ENCODE measurements around the gene PDHA1. TPM values are rescaled to one million over a fixed set of nuclear protein-coding genes. Genes with fewer than 3 reads are reported as not detected.

The PDHA1 gene
- total RNA-seq (2014; rRNA removed; shearing (Covaris generic); ENCODE audit: low replicate concordance) = 164 and 220 TPM in 2 replicates

DNA sequence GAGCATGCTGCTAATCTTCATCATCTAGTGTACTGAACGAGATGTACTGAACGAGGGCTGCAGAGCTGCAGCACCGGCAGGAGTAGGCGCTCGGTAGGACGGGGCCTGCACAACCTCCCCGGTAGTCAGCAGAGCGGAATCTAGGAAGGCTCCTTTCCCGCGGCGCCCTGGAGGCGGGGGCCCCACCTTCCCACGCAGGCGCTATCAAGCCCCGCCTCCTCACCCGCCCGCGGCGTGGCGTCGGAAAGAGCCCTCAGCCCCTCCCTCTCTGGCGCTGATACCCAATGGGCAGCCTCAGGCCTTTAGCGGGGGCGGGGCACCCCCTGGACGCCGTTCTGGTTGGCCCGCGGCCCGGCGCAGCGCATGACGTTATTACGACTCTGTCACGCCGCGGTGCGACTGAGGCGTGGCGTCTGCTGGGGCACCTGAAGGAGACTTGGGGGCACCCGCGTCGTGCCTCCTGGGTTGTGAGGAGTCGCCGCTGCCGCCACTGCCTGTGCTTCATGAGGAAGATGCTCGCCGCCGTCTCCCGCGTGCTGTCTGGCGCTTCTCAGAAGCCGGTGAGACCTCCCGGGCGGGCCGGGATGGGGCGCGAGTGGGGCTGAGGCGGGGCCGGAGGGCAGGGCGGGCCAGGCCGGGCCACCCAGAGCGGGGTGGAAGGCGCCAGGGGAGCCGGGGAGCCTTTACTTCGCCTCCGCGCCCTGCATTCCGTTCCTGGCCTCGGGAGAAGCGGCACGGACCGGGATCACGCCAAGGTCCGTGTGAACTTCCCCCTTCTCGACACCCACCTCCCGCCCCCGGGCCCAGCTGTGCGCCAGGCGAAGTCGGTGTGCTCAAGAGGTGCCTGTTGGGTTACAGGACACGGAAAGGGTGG is at the start of gene PDHA1:
Gene PDHA1, plus strand, starts transcription at position 393 of the 874 bp plus-strand sequence. Its CDS starts 111 bp downstream, at position 504.
- Histone ChIP-seq H3K9ac (ENCODE audit: low read length) (peak within 1 kb of the TSS; percentile 78), H3K79me2 (ENCODE audit: low read length) (peaks cover 44% of the 10 kb centered on the region), H3K36me3 (ENCODE audit: insufficient read depth, low read length) (no peaks in the 10 kb centered on the region), H3K27ac (ENCODE audit: low read length) (peak within 1 kb of the TSS; percentile 42; the same call in 1 of the 2 replicates), H2AFZ (ENCODE audit: low read length) (peak within 1 kb of the TSS; percentile 9; the same call in 1 of the 2 replicates), H4K20me1 (ENCODE audit: insufficient read depth, low read depth, low read length) (peaks cover 4% of the 10 kb centered on the region; the same call in 1 of the 2 replicates), H3K4me2 (ENCODE audit: low read depth, low read length, poor library complexity, severe bottlenecking) (peak within 1 kb of the TSS; percentile 72), H3K4me1 (ENCODE audit: low read length) (peaks cover 28% of the 10 kb centered on the region), H3K4me3 (ENCODE audit: low read length) (peak within 1 kb of the TSS; percentile 78), H3K9me2 (replicated peaks; ENCODE audit: insufficient read depth, low read length) (no peaks in the 10 kb centered on the region), H3K9me3 (ENCODE audit: low read length) (no peaks in the 10 kb centered on the region), H3K27me3 (ENCODE audit: low read length) (no peaks in the 10 kb centered on the region)
- peak; percentile 96 for DNase-seq

DNA sequence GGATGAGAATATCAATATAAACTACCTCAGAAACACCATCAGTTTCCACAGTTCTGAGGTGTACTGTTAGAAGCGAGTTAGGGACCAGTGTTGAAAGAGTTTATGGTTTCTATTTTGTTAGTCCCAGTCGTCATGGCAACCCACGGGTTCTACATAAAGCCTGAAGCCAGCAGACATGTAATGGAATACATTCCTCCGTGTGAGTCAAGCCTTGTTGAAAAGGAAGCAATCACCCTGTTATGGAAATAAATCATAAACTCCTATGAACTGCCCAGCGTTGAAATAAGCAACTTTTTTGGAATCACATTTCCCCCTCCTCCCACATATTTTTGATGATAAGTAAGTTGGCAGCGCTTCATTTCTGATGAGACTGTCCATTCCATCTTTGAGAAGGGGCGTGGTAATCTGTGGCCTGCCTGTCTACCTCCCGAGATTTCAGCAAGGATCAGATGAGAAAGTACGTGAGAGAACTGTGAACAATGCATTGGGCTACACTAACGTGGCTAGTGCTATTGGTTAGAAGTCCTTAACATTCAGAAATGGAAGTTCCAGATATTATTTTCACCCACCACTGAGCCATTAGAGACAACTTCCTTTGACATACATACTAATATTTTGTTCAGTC is 40.4 kb upstream of the PDHA1 start:
- H3K79me2 ChIP-seq (ENCODE audit: low read length) = no peaks in the 10 kb centered on the region
- no peak overlapping the region for H2AFZ ChIP-seq (ENCODE audit: low read length)
- no peak overlapping the region for H3K4me2 ChIP-seq (ENCODE audit: low read depth, low read length, poor library complexity, severe bottlenecking)
- 0 out of 2 replicates have a peak, but pooled peaks cover 2% of the 10 kb centered on the region for H3K27me3 ChIP-seq (ENCODE audit: low read length)
- no peaks in the 10 kb centered on the region for H3K9me2 ChIP-seq (replicated peaks; ENCODE audit: insufficient read depth, low read length)
- no peak overlapping the region for H3K27ac ChIP-seq (ENCODE audit: low read length)
- no peak overlapping the region for H3K4me3 ChIP-seq (ENCODE audit: low read length)
- H3K9me3 ChIP-seq (ENCODE audit: low read length) = no peaks in the 10 kb centered on the region
- no peaks in the 10 kb centered on the region for H3K36me3 ChIP-seq (ENCODE audit: insufficient read depth, low read length)
- no peaks in the 10 kb centered on the region for H3K4me1 ChIP-seq (ENCODE audit: low read length)
- DNase-seq = no peak
- H4K20me1 ChIP-seq (ENCODE audit: insufficient read depth, low read depth, low read length) = no peaks in the 10 kb centered on the region
- H3K9ac ChIP-seq (ENCODE audit: low read length) = no peak overlapping the region

DNA sequence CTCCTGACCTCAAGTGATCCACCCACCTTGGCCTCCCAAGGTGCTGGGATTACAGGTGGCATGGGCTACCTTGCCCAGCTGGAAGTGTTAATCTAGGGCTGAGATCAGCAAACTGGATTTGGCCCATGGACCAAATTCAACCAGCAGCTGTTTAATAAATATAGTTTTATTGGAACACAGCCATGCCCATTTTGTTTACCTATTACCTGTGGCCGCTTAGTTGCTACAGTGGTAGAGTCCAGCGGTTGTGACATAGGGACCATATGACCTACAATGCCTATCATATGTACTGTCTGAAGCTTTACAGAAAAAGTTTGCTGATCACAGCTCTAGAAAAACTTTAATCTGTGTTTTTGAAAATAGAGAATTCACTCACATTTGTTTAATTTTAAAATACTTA is 17.2 kb upstream of the PDHA1 start:
- H4K20me1 ChIP-seq (ENCODE audit: insufficient read depth, low read depth, low read length) = no peaks in the 10 kb centered on the region
- H3K9me3 ChIP-seq (ENCODE audit: low read length) = no peaks in the 10 kb centered on the region
- no peak overlapping the region for H3K9ac ChIP-seq (ENCODE audit: low read length)
- H3K27me3 ChIP-seq (ENCODE audit: low read length) = no peaks in the 10 kb centered on the region
- H3K4me1 ChIP-seq (ENCODE audit: low read length) = no peaks in the 10 kb centered on the region
- H3K9me2 ChIP-seq (replicated peaks; ENCODE audit: insufficient read depth, low read length) = no peaks in the 10 kb centered on the region
- no peak overlapping the region for H3K4me2 ChIP-seq (ENCODE audit: low read depth, low read length, poor library complexity, severe bottlenecking)
- H3K27ac ChIP-seq (ENCODE audit: low read length) = no peak overlapping the region
- no peak overlapping the region for H2AFZ ChIP-seq (ENCODE audit: low read length)
- H3K36me3 ChIP-seq (ENCODE audit: insufficient read depth, low read length) = no peaks in the 10 kb centered on the region
- no peak for DNase-seq
- H3K79me2 ChIP-seq (ENCODE audit: low read length) = no peaks in the 10 kb centered on the region
- no peak overlapping the region for H3K4me3 ChIP-seq (ENCODE audit: low read length)

DNA sequence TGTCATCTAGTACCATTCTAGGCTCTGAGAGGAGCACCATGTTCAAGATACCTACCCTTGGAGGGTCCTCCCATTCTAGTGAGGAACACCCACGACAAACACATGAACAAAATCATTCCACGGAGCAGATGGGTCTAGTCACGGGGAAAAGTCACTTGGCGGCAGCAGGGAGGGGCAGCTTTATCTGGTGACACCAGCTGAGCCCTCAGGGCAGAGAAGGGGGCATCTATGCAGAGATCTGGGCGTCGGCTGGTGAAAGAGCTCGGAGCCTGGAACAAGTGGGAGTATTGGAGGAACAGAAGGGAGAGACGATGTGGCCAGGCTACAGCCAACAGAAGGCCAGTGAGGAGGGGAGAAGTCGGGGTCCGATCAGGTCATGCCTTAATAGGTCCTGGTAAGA is 11.9 kb upstream of the PDHA1 start:
- Histone ChIP-seq H3K9me2 (replicated peaks; ENCODE audit: insufficient read depth, low read length) (no peaks in the 10 kb centered on the region), H3K9me3 (ENCODE audit: low read length) (peaks cover 4% of the 10 kb centered on the region; the same call in 1 of the 2 replicates), H3K27ac (ENCODE audit: low read length) (no peak overlapping the region), H4K20me1 (ENCODE audit: insufficient read depth, low read depth, low read length) (no peaks in the 10 kb centered on the region), H3K36me3 (ENCODE audit: insufficient read depth, low read length) (no peaks in the 10 kb centered on the region), H3K79me2 (ENCODE audit: low read length) (no peaks in the 10 kb centered on the region), H3K9ac (ENCODE audit: low read length) (no peak overlapping the region), H3K4me3 (ENCODE audit: low read length) (no peak overlapping the region), H3K4me2 (ENCODE audit: low read depth, low read length, poor library complexity, severe bottlenecking) (no peak overlapping the region), H3K4me1 (ENCODE audit: low read length) (no peaks in the 10 kb centered on the region), H2AFZ (ENCODE audit: low read length) (no peak overlapping the region), H3K27me3 (ENCODE audit: low read length) (no peaks in the 10 kb centered on the region)
- no peak for DNase-seq

DNA sequence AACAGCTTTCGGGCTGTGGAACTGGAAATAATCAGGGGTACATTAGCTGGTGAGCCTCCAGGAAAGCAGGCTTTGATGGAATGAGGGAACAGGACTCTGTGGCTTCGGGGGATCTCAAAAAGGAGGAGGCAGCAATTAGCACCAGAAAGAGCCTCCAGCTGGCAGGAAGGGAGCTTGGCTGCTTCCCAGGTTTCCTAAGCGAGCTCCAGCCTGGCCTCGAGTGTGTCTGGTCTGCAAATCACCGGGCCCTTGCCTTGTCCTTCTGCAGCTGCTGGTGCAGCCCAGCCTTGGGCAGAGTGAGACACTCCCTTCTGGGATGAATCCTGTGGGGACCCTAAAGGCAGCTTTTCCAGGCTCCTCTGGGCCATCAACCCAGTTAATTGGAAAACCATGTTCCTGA is 10.7 kb upstream of the PDHA1 start:
- Histone ChIP-seq H3K27me3 (ENCODE audit: low read length) (no peaks in the 10 kb centered on the region), H3K27ac (ENCODE audit: low read length) (no peak overlapping the region), H3K4me3 (ENCODE audit: low read length) (no peak overlapping the region), H2AFZ (ENCODE audit: low read length) (no peak overlapping the region), H3K9me2 (replicated peaks; ENCODE audit: insufficient read depth, low read length) (no peaks in the 10 kb centered on the region), H4K20me1 (ENCODE audit: insufficient read depth, low read depth, low read length) (no peaks in the 10 kb centered on the region), H3K9me3 (ENCODE audit: low read length) (peaks cover 4% of the 10 kb centered on the region; the same call in 1 of the 2 replicates), H3K4me2 (ENCODE audit: low read depth, low read length, poor library complexity, severe bottlenecking) (no peak overlapping the region), H3K79me2 (ENCODE audit: low read length) (no peaks in the 10 kb centered on the region), H3K36me3 (ENCODE audit: insufficient read depth, low read length) (no peaks in the 10 kb centered on the region), H3K4me1 (ENCODE audit: low read length) (no peaks in the 10 kb centered on the region), H3K9ac (ENCODE audit: low read length) (no peak overlapping the region)
- DNase-seq = no peak

DNA sequence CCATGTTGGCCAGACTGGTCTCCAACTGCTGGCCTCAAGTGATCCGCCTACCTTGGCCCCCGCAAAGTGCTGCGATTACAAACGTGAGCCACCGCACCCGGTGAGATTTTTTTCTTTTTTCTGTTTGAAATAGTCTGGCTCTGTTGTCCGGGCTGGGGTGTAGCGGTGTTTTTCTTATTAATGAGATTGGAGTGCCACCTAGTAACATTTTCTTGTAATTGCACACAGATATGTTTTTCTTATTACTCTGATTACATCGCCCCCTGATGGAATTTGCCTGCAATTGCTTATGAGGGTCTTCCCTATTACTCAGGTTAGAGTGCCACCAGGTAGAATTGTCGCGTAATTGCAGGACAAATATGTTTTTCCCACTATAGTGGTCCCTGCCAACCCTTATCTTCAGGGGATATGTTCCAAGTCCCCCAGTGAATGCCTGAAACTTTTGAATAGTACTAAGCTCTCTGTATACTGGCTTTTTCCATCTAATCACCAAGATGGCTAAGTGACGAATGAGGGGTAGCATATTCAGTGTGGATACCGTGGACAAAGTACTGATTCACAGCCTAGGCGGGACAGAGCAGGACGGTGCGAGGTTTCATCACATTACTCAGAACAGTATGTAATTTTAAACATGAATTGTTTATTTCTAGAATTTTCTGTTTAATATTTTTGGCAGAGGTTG is 8.6 kb upstream of the PDHA1 start:
- Histone ChIP-seq H3K4me2 (ENCODE audit: low read depth, low read length, poor library complexity, severe bottlenecking) (no peak overlapping the region), H3K9me2 (replicated peaks; ENCODE audit: insufficient read depth, low read length) (no peaks in the 10 kb centered on the region), H3K9ac (ENCODE audit: low read length) (no peak overlapping the region), H3K36me3 (ENCODE audit: insufficient read depth, low read length) (no peaks in the 10 kb centered on the region), H3K4me3 (ENCODE audit: low read length) (no peak overlapping the region), H3K9me3 (ENCODE audit: low read length) (peaks cover 4% of the 10 kb centered on the region; the same call in 1 of the 2 replicates), H3K79me2 (ENCODE audit: low read length) (no peaks in the 10 kb centered on the region), H3K27ac (ENCODE audit: low read length) (no peak overlapping the region), H4K20me1 (ENCODE audit: insufficient read depth, low read depth, low read length) (no peaks in the 10 kb centered on the region), H3K4me1 (ENCODE audit: low read length) (no peaks in the 10 kb centered on the region), H2AFZ (ENCODE audit: low read length) (no peak overlapping the region), H3K27me3 (ENCODE audit: low read length) (no peaks in the 10 kb centered on the region)
- DNase-seq = peak; percentile 88

DNA sequence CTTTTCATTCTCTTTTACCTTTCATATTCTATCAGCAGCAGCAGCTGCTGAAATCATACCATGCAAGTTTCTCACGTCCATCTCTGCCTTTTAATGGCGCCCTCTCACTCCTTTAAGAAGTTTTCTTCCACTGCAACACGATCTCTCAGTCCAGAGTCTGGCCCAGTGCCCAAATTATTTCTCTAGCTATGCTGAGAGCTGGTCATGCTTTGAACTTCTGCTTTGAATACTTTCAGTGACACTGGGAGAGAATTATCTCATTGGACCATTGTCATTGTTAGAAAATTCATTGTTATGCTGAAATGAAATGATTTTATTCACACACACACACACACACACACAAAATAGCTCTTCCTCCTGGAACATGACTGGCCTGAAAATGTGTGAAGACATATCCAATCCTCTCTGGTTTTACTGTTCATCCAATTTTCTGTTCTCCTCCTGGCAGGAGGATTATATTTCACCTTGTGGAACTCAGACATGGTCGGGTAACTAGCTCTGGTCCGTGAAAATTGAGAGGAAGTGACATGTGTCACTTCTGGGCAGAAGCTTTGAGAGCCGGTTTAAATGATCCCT is 1.3 kb upstream of the PDHA1 start:
- DNase-seq = peak; percentile 77
- Histone ChIP-seq H3K36me3 (ENCODE audit: insufficient read depth, low read length) (no peaks in the 10 kb centered on the region), H3K9me2 (replicated peaks; ENCODE audit: insufficient read depth, low read length) (no peaks in the 10 kb centered on the region), H3K9me3 (ENCODE audit: low read length) (no peaks in the 10 kb centered on the region), H3K4me1 (ENCODE audit: low read length) (peaks cover 28% of the 10 kb centered on the region), H3K79me2 (ENCODE audit: low read length) (peaks cover 34% of the 10 kb centered on the region), H3K9ac (ENCODE audit: low read length) (peak overlapping the region; percentile 69), H4K20me1 (ENCODE audit: insufficient read depth, low read depth, low read length) (peaks cover 4% of the 10 kb centered on the region; the same call in 1 of the 2 replicates), H3K27me3 (ENCODE audit: low read length) (no peaks in the 10 kb centered on the region), H3K27ac (ENCODE audit: low read length) (peak overlapping the region; percentile 25; the same call in 1 of the 2 replicates), H3K4me2 (ENCODE audit: low read depth, low read length, poor library complexity, severe bottlenecking) (peak overlapping the region; percentile 72), H3K4me3 (ENCODE audit: low read length) (peak overlapping the region; percentile 78; the same call in 1 of the 2 replicates), H2AFZ (ENCODE audit: low read length) (peak overlapping the region; percentile 7; the same call in 1 of the 2 replicates)

Data from Karpas-422 (cell line).